Left kidney (tissue), 2 donors: ENCODE results near the gene TCF3. TPM values are rescaled to one million over a fixed set of nuclear protein-coding genes. Genes with fewer than 3 reads are reported as not detected.
"Not testable (repeated sequence)": the region's sequence is repeated elsewhere in the genome, so short reads cannot be mapped to it uniquely, and the experiment has no call there.

Experiments
- DNase-seq: peaks from one replicate; pipeline ENCODE4 v3.0.0-alpha.2; 2013
- polyA plus RNA-seq: library from polyadenylated mRNA; unstranded; fragments of 120-200 nt; gene quantifications from one replicate; pipeline ENCODE4 v1.2.1, GENCODE V29; 2013; ENCODE audit not compliant: insufficient read length

Gene TCF3
- polyA plus RNA-seq, 1 donor = 98.9 TPM

- no peak for DNase-seq
These were observed 21.9 kb upstream of the TCF3 start for GRCh38 chr19:1674293-1674679.

GRCh38 chr19:1673645-1674292 is 21.4 kb upstream of the TCF3 start:
- no peak for DNase-seq

- DNase-seq = no peak
These were observed 20.6 kb upstream of the TCF3 start for GRCh38 chr19:1672769-1673644.

GRCh38 chr19:1672038-1672768 is 19.8 kb upstream of the TCF3 start:
- no peak for DNase-seq

- no peak for DNase-seq
These were observed 19.3 kb upstream of the TCF3 start for GRCh38 chr19:1671716-1672037.

- not testable (repeated sequence) for DNase-seq
These were observed 18.3 kb upstream of the TCF3 start for GRCh38 chr19:1670747-1671146.

GRCh38 chr19:1668486-1669270 is 16.3 kb upstream of the TCF3 start:
- DNase-seq = no peak

- no peak for DNase-seq
These were observed 15.7 kb upstream of the TCF3 start for GRCh38 chr19:1668048-1668485.

- DNase-seq = no peak
These were observed 13.2 kb upstream of the TCF3 start for GRCh38 chr19:1665565-1666047.

- DNase-seq = no peak
These were observed 11.4 kb upstream of the TCF3 start for GRCh38 chr19:1663852-1664251.

GRCh38 chr19:1663227-1663626 is 10.8 kb upstream of the TCF3 start:
- DNase-seq = not testable (repeated sequence)

GRCh38 chr19:1661995-1662394 is 9.6 kb upstream of the TCF3 start:
- DNase-seq = no peak

- DNase-seq = no peak
These were observed 6.6 kb upstream of the TCF3 start for GRCh38 chr19:1659084-1659427.

- DNase-seq = no peak
These were observed 6.0 kb upstream of the TCF3 start for GRCh38 chr19:1658150-1659083.

- DNase-seq = no peak
These were observed 5.3 kb upstream of the TCF3 start for GRCh38 chr19:1657746-1658145.

GRCh38 chr19:1656988-1657536 is 4.6 kb upstream of the TCF3 start:
- DNase-seq = no peak

GRCh38 chr19:1655987-1656608 is 3.7 kb upstream of the TCF3 start:
- no peak for DNase-seq

GRCh38 chr19:1655131-1655981 is 2.9 kb upstream of the TCF3 start:
- no peak for DNase-seq

GRCh38 chr19:1654178-1654792 is 1.9 kb upstream of the TCF3 start:
- DNase-seq = no peak
